ENCODE results near the gene ZFP69.

DNA sequence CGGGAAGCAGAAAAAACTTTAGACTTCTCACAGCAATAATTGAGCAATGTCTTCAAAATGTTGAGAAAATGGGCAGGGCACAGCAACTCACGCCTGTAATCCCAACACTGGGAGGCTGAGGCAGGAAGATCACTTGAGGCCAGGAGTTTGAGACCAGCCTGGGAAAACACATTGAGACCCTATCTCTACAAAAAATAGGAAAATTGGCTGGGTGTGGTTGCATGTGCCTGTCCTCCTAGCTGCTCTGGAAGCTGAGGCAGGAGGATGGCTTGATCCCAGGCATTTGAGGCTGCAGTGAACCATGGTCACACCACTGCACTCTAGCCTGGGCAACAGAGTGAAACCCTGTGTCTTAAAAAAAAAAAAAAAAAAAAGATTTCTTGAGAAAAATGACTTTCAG lies 7.8 kb upstream of the ZFP69 start:
- TF ChIP-seq, protein P1, sequence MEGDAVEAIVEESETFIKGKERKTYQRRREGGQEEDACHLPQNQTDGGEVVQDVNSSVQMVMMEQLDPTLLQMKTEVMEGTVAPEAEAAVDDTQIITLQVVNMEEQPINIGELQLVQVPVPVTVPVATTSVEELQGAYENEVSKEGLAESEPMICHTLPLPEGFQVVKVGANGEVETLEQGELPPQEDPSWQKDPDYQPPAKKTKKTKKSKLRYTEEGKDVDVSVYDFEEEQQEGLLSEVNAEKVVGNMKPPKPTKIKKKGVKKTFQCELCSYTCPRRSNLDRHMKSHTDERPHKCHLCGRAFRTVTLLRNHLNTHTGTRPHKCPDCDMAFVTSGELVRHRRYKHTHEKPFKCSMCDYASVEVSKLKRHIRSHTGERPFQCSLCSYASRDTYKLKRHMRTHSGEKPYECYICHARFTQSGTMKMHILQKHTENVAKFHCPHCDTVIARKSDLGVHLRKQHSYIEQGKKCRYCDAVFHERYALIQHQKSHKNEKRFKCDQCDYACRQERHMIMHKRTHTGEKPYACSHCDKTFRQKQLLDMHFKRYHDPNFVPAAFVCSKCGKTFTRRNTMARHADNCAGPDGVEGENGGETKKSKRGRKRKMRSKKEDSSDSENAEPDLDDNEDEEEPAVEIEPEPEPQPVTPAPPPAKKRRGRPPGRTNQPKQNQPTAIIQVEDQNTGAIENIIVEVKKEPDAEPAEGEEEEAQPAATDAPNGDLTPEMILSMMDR (conservative IDR thresholded peaks at IDR 0.05 in 1 of 2, IDR thresholded peaks at IDR 0.05 in 1 of 2; ENCODE audit: low read depth in 1 of 2, low read length in 2 of 2): no peak
- no peak for TF ChIP-seq EZH2 (IDR thresholded peaks at IDR 0.05; ENCODE audit: low read length, missing control alignments)

Data from fibroblast of lung (primary cell).